Astrocyte of the hippocampus (primary cell): ENCODE measurements around the gene ZNF429.
"Not testable (repeated sequence)": the region's sequence is repeated elsewhere in the genome, so short reads cannot be mapped to it uniquely, and the experiment has no call there.

Experiments used
- DNase-seq: peaks from one replicate; pipeline ENCODE4 v3.0.0; 2011; ENCODE audit warnings: low read depth, low spot score

The ZNF429 gene

GRCh38 chr19:21513651-21514050 is 8.2 kb downstream of the ZNF429 start:
- no peak for DNase-seq

- no peak for DNase-seq
Observed at GRCh38 chr19:21519488-21519887, 14.1 kb downstream of the ZNF429 start.

GRCh38 chr19:21532904-21533303 is 27.5 kb downstream of the ZNF429 start:
- no peak for DNase-seq

GRCh38 chr19:21536741-21537290 is 31.4 kb downstream of the ZNF429 start:
- DNase-seq, result not testable (repeated sequence)

GRCh38 chr19:21559444-21559843 is 54.0 kb downstream of the ZNF429 start:
- no peak for DNase-seq

GRCh38 chr19:21564406-21564805 is 59.0 kb downstream of the ZNF429 start:
- DNase-seq, result no peak

GRCh38 chr19:21566073-21566472 is 60.7 kb downstream of the ZNF429 start:
- no peak for DNase-seq

GRCh38 chr19:21567806-21568205 is 62.4 kb downstream of the ZNF429 start:
- not testable (repeated sequence) for DNase-seq

GRCh38 chr19:21568816-21569493 is 63.6 kb downstream of the ZNF429 start:
- peak; percentile 94 for DNase-seq

- peak; percentile 48 for DNase-seq
Observed at GRCh38 chr19:21569494-21569865, 64.1 kb downstream of the ZNF429 start.

- no peak for DNase-seq
Observed at GRCh38 chr19:21571316-21571715, 65.9 kb downstream of the ZNF429 start.

- no peak for DNase-seq
Observed at GRCh38 chr19:21574607-21575006, 69.2 kb downstream of the ZNF429 start.

- no peak for DNase-seq
Observed at GRCh38 chr19:21576481-21576880, 71.1 kb downstream of the ZNF429 start.

GRCh38 chr19:21580101-21580500 is 74.7 kb downstream of the ZNF429 start:
- no peak for DNase-seq

GRCh38 chr19:21580818-21581217 is 75.4 kb downstream of the ZNF429 start:
- no peak for DNase-seq

- no peak for DNase-seq
Observed at GRCh38 chr19:21581646-21582240, 76.3 kb downstream of the ZNF429 start.

- DNase-seq, result no peak
Observed at GRCh38 chr19:21584537-21584936, 79.1 kb downstream of the ZNF429 start.

- DNase-seq, result no peak
Observed at GRCh38 chr19:21585281-21585890, 80.0 kb downstream of the ZNF429 start.

- DNase-seq, result peak; percentile 34
Observed at GRCh38 chr19:21586311-21587116, 81.1 kb downstream of the ZNF429 start.

- DNase-seq, result no peak
Observed at GRCh38 chr19:21587117-21587461, 81.7 kb downstream of the ZNF429 start.

GRCh38 chr19:21587549-21587948 is 82.1 kb downstream of the ZNF429 start:
- no peak for DNase-seq

GRCh38 chr19:21588065-21588601 is 82.7 kb downstream of the ZNF429 start:
- DNase-seq, result no peak
